Fibroblast of peridontal ligament (primary cell): ENCODE data around the gene PRRG4.
"Not testable (repeated sequence)": the region's sequence is repeated elsewhere in the genome, so short reads cannot be mapped to it uniquely, and the experiment has no call there.

Experiments used
- DNase-seq: peaks from one replicate; pipeline ENCODE4 v3.0.0-alpha.2; 2010; ENCODE audit errors: extremely low read depth

The PRRG4 gene

GRCh38 chr11:32830796-32831195 is 1.1 kb downstream of the PRRG4 start:
- DNase-seq, result no peak

GRCh38 chr11:32831221-32831620 is 1.5 kb downstream of the PRRG4 start:
- DNase-seq, result no peak

- no peak for DNase-seq
These were observed 4.2 kb downstream of the PRRG4 start for GRCh38 chr11:32833921-32834320.

GRCh38 chr11:32836946-32837345 is 7.2 kb downstream of the PRRG4 start:
- no peak for DNase-seq

- no peak for DNase-seq
These were observed 9.0 kb downstream of the PRRG4 start for GRCh38 chr11:32838505-32839274.

- DNase-seq, result no peak
These were observed 9.6 kb downstream of the PRRG4 start for GRCh38 chr11:32839308-32839707.

- DNase-seq, result no peak
These were observed 10.9 kb downstream of the PRRG4 start for GRCh38 chr11:32840587-32840986.

- no peak for DNase-seq
These were observed 13.8 kb downstream of the PRRG4 start for GRCh38 chr11:32843544-32843943.

GRCh38 chr11:32847511-32847910 is 17.8 kb downstream of the PRRG4 start:
- DNase-seq, result no peak

- no peak for DNase-seq
These were observed 20.0 kb downstream of the PRRG4 start for GRCh38 chr11:32849761-32850160.

- DNase-seq, result no peak
These were observed 21.5 kb downstream of the PRRG4 start for GRCh38 chr11:32851251-32851650.

GRCh38 chr11:32852207-32852606 is 22.5 kb downstream of the PRRG4 start:
- peak; percentile 56 for DNase-seq

GRCh38 chr11:32855601-32856000 is 25.9 kb downstream of the PRRG4 start:
- no peak for DNase-seq

GRCh38 chr11:32858731-32859130 is 29.0 kb downstream of the PRRG4 start:
- no peak for DNase-seq

- no peak for DNase-seq
These were observed 32.3 kb downstream of the PRRG4 start for GRCh38 chr11:32861850-32862577.

GRCh38 chr11:32864555-32864954 is 34.8 kb downstream of the PRRG4 start:
- no peak for DNase-seq

- DNase-seq, result not testable (repeated sequence)
These were observed 39.0 kb downstream of the PRRG4 start for GRCh38 chr11:32868752-32869151.

GRCh38 chr11:32870676-32871075 is 40.9 kb downstream of the PRRG4 start:
- DNase-seq, result no peak

- no peak for DNase-seq
These were observed 44.4 kb downstream of the PRRG4 start for GRCh38 chr11:32874132-32874531.

GRCh38 chr11:32881286-32881685 is 51.6 kb downstream of the PRRG4 start:
- no peak for DNase-seq

GRCh38 chr11:32883421-32883820 is 53.7 kb downstream of the PRRG4 start:
- DNase-seq, result no peak

GRCh38 chr11:32884023-32884422 is 54.3 kb downstream of the PRRG4 start:
- DNase-seq, result no peak

- DNase-seq, result peak; percentile 17
These were observed 55.1 kb downstream of the PRRG4 start for GRCh38 chr11:32884770-32885384.
